Amygdala (tissue), 56 donors: ENCODE data around the gene ARAF.

ENCODE experiments used
- DNase-seq, 56 donors: peaks; one replicate each; lab custom pipeline; 2025; lab: John Stamatoyannopoulos, UW

Gene ARAF

DNA sequence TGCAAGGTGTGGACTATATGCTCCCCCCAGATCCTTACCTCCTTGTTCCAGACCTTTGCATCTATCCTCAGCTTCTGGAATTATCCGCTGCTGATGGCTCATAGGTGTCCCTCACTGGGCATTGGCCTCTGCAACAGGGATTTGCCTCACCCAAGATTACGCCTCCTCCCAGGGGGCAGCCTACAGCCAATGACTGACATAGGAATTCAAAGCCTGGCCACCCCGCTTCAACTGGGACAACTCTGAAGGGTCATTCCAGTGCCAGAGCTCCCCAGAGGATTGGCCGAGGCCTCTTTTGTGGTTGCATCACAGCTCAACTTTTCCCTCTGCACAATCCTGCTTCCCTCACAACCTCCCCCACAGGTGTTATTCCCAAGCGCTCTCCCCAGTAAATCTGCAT lies 53.6 kb downstream of the ARAF start:
- DNase-seq: no peak

DNA sequence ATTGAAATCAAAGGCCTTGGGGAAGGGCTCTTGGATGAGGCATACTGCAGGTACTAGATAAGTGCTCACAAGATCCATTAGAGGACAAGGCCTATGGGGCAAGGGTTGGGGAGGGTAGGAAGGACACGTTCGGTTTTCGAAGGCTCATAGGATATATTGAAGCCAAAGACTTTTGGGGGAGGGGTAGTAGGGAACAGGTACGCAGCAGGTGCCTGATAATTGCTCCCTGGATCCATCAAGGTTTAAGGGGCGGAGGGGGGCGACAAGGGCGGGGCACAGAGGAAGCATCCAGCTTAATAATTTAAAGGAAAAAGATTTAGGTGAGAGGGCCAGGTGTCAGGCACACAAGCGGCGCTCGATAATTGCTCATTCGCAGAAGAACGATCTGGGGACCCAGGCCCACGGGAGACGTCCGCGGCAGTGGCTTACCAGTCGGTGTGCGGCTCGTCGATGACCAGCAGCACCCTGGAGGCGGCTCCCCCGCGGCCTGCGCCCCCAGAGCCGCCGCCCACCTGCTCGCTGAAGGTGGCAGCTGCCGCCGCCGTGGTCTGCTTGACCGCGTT lies 58.0 kb downstream of the ARAF start:
- no peak for DNase-seq

DNA sequence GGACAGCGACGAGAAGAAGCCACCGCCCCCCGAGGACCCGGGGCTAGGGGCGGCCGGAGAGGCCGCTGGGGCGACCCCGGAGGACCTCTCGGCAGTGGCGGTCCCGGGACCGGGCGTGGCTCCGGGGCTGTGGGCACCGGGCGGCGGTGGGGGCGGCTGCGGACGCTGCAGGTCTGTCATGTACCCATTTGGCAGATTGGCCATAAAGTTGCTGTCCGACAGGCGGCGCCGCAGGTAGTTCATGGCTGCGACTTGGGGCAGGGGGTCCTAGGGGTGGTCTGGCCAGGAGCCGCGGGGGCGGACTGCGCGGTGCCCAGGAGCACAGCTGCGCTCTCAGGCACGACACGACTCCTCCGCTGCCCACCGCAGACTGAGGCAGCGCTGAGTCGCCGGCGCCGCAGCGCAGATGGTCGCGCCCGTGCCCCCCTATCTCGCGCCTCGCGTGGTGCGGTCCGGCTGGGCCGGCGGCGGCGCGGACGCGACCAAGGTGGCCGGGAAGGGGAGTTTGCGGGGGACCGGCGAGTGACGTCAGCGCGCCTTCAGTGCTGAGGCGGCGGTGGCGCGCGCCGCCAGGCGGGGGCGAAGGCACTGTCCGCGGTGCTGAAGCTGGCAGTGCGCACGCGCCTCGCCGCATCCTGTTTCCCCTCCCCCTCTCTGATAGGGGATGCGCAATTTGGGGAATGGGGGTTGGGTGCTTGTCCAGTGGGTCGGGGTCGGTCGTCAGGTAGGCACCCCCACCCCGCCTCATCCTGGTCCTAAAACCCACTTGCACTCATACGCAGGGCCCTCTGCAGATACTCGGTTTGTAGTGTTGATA lies 58.7 kb downstream of the ARAF start, which contains the start of gene SYN1:
Gene SYN1 (minus strand): TSS at position 372 of the 817 bp plus-strand sequence. CDS start 129 bp downstream, at position 243.
- DNase-seq: peak in 54 of 56 donors; percentile 1 to 82 (median 52)

DNA sequence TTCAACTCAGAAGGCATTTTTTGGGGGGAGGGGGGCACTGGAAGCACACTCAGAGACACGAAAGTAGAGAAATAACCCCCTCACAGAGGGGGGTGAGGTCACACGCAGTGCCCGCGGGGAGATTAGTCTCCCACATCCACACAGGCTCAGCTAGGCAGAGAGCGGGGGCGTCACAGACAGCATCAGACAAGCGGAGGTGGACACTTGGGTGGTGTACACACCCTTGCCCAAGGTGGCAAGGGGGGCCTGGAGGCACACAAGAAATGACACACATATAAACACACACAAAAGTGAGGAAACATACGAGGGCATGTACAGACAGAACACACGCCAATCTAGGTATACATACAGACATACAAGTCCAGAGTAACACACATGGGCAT lies 59.3 kb downstream of the ARAF start:
- DNase-seq: peak in 1 of 56 donors; percentile 3
